Activated CD8-positive, alpha-beta memory T cell treated with anti-CD3 and anti-CD28 coated beads for 4 hours (primary cell): ENCODE measurements around the gene PLEKHA7.
"Not testable (repeated sequence)": the region's sequence is repeated elsewhere in the genome, so short reads cannot be mapped to it uniquely, and the experiment has no call there.

Source experiments
- DNase-seq, 2 donors: peaks; one replicate each; pipeline ENCODE4 v3.0.0-alpha.2; 2020; ENCODE audit warnings: low read depth in 2 of 2

Gene PLEKHA7, protein sequence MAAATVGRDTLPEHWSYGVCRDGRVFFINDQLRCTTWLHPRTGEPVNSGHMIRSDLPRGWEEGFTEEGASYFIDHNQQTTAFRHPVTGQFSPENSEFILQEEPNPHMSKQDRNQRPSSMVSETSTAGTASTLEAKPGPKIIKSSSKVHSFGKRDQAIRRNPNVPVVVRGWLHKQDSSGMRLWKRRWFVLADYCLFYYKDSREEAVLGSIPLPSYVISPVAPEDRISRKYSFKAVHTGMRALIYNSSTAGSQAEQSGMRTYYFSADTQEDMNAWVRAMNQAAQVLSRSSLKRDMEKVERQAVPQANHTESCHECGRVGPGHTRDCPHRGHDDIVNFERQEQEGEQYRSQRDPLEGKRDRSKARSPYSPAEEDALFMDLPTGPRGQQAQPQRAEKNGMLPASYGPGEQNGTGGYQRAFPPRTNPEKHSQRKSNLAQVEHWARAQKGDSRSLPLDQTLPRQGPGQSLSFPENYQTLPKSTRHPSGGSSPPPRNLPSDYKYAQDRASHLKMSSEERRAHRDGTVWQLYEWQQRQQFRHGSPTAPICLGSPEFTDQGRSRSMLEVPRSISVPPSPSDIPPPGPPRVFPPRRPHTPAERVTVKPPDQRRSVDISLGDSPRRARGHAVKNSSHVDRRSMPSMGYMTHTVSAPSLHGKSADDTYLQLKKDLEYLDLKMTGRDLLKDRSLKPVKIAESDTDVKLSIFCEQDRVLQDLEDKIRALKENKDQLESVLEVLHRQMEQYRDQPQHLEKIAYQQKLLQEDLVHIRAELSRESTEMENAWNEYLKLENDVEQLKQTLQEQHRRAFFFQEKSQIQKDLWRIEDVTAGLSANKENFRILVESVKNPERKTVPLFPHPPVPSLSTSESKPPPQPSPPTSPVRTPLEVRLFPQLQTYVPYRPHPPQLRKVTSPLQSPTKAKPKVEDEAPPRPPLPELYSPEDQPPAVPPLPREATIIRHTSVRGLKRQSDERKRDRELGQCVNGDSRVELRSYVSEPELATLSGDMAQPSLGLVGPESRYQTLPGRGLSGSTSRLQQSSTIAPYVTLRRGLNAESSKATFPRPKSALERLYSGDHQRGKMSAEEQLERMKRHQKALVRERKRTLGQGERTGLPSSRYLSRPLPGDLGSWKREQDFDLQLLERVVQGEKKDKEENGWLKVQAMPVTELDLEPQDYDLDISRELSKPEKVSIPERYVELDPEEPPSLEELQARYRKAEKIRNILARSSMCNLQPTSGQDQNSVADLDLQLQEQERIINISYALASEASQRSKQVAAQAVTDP

DNA sequence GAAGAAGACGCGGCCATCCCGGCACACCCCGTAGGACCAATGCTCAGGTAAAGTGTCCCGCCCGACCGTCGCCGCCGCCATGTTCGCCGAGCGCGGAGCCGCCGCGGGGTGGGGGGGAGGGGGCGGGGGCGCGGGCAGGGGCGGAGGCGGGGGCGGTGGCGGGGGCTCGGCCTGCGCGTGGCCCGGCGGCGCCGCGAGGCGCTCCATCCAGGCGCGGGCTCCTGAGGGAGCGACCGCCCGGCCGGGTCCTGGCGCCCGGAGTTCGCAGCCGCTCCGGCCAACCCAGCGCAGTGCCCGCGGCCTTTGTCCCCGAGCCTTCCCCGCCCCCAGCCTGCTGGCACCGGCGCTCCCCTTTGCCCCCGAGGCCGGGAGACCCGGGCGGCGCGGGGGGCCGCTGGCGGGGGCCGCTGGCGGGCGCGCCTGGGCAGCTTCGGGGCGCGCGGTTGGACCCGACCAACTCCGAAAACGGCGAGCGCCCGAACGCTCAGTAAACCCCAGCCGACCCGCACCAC is at the start of gene PLEKHA7:
Gene PLEKHA7, minus strand, starts transcription at position 94 of the 512 bp plus-strand sequence. Its CDS starts 13 bp downstream, at position 81.
- DNase-seq = no peak

DNA sequence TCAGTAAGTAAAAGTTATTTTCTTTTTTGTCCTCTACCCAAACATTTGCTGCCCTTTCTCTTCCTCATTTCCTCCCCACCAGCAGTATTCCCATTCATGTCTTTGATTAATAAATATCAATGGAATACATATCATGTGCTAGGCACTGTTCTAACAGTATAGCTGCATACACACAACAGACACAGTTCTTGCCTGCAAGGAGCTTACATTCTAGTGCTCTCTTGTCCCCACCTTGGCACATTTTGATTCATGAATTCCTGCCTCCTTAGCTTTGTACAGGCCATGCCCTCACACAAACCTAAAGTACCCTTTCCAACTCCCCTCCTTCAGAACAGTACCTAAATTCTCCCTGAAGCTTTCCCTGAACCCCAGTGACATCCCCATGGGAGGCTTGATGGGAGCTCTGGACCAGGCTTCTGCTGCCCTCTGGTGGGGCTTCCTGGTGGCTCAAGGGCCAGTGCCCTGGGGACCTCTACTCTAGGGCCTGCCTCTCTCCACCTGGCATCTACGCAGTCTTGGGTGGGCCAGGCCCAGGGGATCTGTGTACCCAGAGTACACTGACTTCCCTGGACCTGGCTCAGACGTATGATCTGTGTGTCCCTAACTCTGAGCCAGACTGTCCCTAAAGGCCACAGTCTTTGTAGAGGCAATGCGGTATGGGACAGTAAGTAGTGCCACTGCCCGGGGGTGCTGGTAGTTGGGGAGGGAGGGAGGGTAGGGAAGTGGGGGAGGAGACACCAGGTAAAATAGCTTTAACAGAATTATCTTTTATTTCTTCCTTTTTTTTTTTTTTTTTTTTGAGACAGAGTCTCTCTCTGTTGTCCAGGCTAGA is 49.2 kb upstream of the PLEKHA7 start:
- no peak for DNase-seq

DNA sequence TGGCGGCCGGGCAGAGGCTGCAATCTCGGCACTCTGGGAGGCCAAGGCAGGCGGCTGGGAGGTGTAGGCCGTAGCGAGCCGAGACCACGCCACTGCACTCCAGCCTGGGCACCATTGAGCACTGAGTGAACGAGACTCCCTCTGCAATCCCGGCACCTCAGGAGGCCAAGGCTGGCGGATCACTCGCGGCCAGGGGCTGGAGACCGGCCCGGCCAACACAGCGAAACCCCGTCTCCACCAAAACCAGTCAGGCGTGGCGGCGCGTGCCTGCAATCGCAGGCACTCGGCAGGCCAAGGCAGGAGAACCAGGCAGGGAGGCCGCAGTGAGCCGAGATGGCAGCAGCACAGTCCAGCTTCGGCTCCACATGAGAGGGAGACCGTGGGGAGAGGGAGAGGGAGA is 36.9 kb upstream of the PLEKHA7 start:
- not testable (repeated sequence) for DNase-seq

DNA sequence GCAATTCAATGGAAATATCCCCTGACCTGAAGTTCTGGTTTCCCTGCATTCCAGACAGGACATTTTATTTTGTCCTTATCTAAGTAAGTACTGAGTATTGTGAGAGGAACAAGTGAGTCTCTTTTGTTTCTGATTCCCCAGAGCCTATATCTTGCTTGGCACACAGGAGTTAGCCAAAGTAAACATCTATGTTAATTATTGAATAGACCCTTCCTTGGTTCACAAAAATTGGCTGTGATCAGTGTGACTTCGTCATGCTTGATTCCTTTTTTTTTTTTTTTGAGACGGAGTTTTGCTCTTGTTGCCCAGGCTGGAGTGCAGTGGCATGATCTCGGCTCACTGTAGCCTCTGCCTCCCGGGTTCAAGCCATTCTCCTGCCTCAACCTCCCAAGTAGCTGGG is 34.3 kb upstream of the PLEKHA7 start:
- DNase-seq = not testable (repeated sequence)

DNA sequence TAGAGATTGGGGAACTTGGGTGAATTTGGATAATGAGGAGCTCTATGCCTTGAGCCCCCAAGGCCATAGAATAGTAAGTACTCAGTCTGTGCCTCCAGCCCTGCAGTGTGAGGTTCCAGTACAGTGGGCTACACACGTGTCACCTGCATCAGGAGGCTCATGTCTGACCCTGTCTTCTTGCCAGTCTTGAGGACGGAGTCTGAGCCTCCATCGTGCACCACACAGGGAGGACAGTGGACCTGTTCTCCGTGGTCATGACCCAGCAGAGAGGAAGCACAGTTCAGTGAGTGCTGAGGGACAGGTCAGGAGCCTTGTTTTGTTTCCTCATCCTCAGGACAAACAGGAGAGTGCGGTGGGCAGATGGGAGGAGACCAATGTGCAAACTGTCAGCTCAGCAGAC is 32.5 kb upstream of the PLEKHA7 start:
- DNase-seq = no peak

DNA sequence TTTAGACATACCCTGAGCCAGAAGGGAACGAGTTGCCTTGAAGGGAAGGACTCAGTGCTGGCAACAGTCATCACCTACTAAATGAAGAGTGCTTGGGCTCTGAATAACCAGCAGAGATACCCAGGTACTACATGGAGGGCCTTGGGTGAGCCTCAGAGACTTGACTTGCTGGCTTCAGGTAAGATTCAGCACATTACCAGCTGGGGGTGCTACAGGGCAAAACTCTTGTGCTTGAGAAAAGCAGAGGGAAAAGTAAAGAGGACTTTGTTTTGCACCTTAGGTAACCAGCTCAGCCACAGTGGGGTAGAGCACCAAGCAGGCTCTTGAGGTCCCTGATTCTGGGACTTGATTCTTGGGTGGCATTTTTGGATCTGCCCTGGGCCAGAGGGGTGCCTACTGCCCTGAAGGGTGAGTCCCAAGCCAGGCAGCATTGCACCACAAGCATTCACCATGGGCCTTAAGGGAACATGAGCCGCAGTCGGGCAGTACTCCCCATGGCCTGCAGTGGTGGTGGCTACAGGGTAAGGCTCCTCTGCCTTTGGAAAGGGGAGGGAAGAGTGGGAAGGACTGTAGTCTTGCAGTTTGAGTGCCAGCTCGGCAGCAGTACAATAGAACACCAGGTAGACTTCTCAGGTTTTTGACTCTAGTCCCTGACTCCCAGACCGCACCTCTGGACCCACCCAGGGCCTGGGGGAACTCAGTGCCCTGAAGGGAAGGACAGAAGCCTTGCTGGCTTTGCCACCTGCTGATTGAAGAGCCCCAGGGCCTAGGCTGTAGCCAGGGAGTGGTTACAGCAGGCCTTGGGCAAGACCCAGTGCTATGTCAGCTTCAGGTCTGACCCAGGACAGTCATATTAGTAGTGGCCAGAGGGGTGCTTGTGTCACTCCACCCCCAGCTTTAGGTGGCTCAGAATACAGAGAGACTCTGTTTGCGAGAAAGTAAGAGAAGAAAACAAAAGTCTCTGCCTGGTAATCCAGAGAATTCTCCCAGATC is 22.7 kb upstream of the PLEKHA7 start:
- no peak for DNase-seq

DNA sequence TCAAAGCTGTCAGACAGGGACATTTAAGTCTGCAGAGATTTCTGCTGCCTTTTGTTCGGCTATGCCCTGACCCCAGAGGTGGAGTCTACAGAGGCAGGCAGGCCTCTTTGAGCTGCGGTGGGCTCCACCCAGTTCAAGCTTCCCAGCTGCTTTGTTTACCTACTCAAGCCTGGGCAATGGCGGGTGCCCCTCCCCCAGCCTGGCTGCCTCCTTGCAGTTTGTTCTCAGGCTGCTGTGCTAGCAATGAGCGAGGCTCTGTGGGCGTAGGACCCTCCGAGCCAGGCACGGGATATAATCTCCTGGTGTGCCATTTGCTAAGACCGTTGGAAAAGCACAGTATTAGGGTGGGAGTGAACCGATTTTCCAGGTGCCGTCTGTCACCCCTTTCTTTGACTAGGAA is 19.8 kb upstream of the PLEKHA7 start:
- DNase-seq = not testable (repeated sequence)

DNA sequence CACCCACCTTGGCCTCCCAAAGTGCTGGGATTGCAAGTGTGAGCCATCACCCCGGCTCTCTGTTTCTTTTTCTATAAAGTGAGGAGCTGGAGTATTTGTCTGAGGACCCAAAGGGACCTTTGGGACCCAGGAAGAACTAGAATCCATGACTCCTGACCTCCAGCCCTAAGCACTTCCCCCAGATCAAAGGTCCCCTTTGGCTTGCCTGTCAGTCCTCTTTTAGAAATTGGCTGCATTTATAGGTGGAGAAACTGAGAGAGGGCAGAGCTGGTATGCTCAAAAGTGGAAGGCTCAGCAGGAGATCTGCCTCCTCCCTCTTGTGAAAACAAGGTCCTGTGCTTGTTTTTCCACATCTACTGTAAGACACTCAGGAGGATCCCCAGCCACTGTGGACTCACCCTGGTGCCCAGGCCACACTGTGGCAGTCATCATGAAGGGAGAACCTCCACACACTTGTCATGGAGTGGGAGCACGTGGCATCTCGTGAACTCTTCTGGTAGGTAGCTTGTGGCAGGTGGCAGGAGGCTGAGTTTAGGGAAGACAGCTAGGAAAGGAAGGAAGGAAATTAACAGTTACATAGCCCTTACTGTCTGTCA is 12.4 kb upstream of the PLEKHA7 start:
- no peak for DNase-seq

DNA sequence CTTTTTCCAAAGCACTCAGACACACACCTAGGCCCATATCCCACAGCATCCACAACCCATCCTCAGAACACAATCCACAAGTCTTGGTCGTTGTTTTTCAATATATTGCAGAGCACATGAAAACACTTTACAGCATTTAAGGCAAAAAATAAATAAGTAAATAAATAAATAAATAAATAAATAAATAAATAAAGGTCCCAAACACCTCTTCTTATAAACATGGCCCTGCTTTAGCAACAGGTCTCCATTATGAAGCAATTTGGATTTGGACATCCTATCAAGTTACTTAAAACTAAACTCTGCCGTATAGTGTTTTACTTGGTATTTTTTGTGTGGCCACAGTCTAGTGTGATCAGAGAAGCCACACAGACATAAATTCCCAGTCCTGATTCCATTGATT is 10.7 kb upstream of the PLEKHA7 start:
- no peak for DNase-seq

DNA sequence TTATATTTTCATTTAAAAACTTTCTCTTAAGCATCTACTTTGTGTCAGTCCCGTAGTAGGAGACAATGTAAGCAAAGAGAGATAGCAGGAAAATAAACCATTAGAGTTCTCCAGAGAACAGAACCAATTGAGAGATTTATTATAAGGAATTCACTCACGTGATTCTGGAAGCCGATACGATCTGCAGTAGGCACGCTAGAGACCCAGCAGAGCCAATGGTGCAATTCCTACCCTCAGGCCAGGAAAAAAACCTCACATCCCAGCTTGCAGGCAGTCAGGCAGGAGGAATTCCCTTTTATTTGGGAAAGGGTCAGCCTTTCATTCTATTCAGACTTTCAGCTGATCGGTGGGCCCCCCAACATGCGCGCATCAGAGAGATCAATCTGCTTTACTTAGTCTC is 7.3 kb upstream of the PLEKHA7 start:
- DNase-seq = no peak

DNA sequence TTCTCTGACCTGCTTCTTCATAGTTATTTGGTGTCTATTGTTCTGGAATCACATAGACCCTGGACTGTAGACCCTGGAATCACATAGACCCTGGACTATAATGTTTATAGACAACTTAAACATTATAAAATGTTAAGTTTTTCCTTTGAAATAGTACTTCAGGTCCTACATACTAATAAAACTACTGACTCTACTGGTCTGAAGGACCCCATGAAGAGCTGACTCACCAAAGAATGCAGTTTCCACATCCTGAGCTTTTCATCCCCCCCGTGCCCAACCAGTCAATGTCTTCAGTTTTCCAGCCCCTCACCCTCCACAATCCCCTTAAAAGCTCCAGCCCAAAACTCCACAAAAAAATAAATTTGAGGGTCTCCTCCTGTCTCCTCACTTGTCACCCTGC is 6.6 kb upstream of the PLEKHA7 start:
- no peak for DNase-seq

DNA sequence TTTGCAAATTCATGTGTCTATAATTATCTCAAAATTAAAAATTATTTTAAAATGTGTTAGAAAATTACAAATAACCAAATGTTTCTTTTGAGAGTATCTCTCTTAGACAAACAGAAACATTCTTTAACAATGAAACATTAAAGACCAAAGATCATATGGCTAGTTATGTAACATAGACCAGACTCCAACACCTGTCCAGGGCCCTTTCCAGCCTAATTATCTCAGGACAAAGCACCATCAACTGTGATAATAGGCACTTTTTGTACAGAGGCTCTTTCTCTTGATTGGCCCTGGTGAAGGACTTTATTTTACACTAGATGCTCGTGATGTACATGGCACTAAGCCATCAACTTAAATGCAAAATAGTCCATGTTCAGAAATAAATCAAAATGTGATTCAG is 5.0 kb upstream of the PLEKHA7 start:
- no peak for DNase-seq

DNA sequence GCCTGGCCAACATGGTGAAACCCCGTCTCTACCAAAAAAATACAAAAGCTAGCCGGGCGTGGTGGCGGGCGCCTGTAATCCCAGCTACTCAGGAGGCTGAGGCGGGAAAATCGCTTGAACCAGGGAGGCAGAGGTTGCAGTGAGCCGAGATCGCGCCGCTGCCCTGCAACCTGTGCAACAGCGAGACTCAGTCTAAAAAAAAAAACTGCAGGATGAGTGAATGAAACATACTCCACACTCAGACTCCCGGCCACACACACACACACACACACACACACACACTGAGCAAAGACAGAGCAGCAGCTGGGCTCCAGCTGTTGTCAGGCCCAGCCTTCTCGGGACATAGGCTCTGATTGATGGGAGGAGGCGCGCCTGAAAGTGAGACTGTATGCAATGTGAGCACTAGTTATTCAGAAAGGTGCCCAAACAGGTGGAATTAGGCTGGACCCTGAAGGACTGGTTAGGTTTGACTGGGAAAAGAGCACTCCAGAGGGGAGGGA is 1.5 kb upstream of the PLEKHA7 start:
- DNase-seq = no peak

DNA sequence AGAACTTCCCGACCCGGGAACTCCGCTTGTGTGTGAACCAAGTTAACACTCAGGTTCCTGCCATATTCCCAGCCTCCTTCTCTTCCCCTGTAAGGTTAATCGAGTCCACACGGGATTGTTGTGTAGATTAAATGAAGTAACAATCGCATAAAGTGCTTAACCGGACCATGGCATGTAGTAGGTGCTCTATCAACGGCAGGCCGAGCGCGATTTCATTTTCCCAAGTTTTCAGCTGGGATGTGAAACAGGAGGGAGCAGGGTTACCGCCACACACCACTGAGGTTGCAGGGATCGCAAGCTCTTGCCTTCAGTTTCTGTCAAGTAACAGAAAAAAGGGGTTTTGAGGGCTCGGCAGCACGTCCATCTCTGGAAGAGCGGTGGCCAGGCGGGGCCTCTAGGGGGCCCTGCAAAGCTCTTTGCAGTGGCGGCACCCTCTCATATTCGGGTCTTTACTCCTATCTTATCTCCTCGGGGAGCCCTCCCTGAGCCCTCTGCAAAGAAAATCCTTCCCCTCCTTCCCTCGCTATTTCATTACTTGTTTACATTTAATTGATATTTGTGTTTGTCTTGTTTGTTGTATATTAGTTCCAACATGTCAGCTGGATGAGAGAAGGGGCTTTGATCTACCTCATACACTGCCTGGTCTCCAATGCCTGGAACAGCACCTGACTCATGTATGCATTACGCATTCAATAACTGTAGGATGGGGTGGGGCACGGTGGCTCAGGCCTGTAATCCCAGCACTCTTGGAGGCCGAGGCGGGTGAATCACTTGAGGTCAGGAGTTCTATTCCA is 816 bp upstream of the PLEKHA7 start:
- DNase-seq = no peak

DNA sequence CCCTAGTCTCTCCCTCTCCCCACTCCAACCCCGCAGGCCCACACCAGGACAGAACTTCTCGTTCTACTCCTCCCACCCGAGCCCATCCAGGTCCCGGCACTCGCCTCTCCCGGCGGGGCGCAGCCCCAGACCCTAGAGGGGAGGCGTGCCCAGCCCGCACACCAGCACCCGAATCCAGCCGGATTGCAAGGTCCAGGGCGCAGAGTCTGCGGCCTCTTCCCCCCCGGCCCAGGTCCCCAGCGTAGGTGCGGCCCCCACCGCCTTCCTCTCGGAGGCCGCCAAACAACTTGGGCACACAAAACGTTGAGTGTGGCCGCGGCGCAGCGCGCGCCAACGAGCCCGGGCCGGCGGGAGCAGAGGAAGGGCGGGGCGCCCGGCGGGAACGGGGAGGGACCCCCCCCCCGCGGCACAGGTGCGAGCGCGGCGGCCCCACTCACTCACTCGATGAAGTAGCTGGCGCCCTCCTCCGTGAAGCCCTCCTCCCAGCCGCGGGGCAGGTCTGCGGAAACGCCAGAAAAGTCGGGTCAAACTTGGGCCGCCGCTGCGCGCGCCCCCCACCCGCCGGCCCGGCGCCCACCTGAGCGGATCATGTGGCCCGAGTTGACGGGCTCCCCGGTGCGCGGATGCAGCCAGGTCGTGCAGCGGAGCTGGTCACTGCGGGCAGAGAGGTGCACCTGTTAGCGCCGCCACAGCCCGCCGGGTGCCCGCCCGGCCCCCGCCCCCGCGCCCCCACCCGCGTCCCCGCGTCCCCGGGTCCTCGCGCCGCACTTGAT is 480 bp downstream of the PLEKHA7 start:
- no peak for DNase-seq

DNA sequence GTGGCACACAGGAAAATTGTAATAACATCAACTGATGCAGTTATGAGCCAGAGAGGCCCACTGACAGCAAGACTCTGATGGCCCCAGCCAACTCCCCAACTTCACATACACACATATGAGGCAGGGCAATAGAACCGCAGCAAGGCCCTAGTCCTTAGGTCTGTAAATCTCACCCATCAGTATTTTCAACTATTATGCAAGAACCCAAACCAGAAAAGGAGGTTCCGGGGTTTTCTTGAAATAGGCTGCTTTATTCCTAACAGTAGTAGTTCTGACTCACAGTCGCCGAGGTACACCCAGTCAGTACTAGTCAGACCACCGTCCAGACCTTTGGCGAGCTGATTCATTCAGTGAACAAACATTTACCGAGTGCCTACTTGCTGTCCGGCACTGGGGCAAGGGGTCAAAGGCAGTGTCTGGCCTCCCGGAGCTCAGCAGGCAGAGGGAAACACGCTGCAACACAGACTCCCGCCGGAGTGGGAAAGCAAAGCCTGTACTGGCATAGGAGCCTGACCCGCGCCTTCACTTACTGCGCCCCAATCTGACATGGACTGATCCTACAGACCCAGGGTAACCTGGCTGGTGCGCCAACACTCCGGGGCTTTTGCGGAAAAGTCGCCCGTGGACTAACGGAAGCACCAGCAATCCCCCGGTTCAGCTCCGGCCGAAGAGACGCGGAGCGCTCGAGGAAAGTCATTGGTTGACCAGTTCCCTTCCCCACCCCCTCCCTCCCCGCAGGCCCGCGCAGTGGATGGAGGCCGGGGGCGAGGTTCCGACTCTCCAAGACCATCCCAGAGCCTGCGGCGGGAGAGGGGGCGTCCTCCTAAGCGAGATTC is 1.3 kb downstream of the PLEKHA7 start:
- DNase-seq = no peak

DNA sequence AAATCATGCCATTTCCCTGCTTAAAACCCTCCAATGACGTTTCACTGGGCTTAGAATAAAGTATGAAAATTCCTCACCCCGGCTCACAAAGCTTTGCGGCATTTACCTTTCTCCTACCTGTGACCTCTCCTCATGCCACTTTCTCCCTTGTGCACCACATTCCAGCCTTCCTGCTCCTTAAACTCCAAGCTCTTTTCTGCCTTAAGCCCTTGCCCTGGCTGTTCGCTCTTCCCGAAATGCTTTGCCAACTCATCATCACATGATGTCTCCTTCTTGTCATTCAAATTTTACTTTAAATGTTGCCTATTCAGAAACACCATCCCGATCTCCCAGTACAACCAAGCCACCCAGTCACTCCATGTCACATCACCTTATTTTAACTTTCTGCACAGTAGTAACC is 2.0 kb downstream of the PLEKHA7 start:
- no peak for DNase-seq
